Suprapubic skin (tissue), 4 donors: ENCODE data around the gene SLCO1B1. TPM values are rescaled to one million over a fixed set of nuclear protein-coding genes. Genes with fewer than 3 reads are reported as not detected.

Experiments used
- DNase-seq, 2 donors: peaks; one replicate each; pipeline ENCODE4 v3.0.0-alpha.2; 2019; ENCODE audit warnings: low spot score in 2 of 2
- H3K27ac ChIP-seq: fragments of 200-600 bp; sonication (generic); one replicate; pipeline ENCODE4 v1.5.1; 2019
- H3K27me3 ChIP-seq: fragments of 200-600 bp; sonication (generic); one replicate; pipeline ENCODE4 v1.5.1; 2019
- H3K36me3 ChIP-seq: fragments of 200-600 bp; sonication (generic); one replicate; pipeline ENCODE4 v1.5.1; 2019
- H3K4me1 ChIP-seq: fragments of 200-600 bp; sonication (generic); one replicate; pipeline ENCODE4 v1.5.1; 2019
- H3K4me3 ChIP-seq: fragments of 200-600 bp; sonication (generic); one replicate; pipeline ENCODE4 v1.5.1; 2019; ENCODE audit warnings: mild to moderate bottlenecking
- H3K9me3 ChIP-seq: fragments of 200-600 bp; sonication (generic); one replicate; pipeline ENCODE4 v1.5.1; 2019
- EP300 ChIP-seq: sonication (generic); formaldehyde crosslinking; IDR thresholded peaks from one replicate; pipeline ENCODE4 v1.6.1; 2017; ENCODE audit warnings: antibody characterized with exemption
- POLR2A ChIP-seq, 2 donors: fragments of 450-650 bp; IDR thresholded peaks; one replicate each; pipeline ENCODE4 v1.6.1; 2017; ENCODE audit warnings: antibody characterized with exemption in 2 of 2, mild to moderate bottlenecking in 2 of 2, moderate library complexity in 2 of 2
- POLR2AphosphoS5 ChIP-seq, 3 donors: sonication (generic); formaldehyde crosslinking; IDR thresholded peaks; one replicate each; pipeline ENCODE4 v1.6.1; 2017; ENCODE audit warnings: antibody characterized with exemption in 3 of 3
- WGBS: methylation state at CpG from one replicate; pipeline ENCODE4 v1.1.5; 2018; 5-methylcytosine and 5-hydroxymethylcytosine counted together
- total RNA-seq, 4 donors: library from RNA; depleted of rRNA; stranded (reverse); fragments of >200 nt; gene quantifications; one replicate each; pipeline ENCODE4 v1.1.0, GENCODE V29; 2016
- TF ChIP-seq, protein P1 (sequence below), 2 donors: fragments of 200-600 bp in 1 of 2; fragments of 450-650 bp in 1 of 2; sonication (generic) in 1 of 2; IDR thresholded peaks; one replicate each; pipeline ENCODE4 v1.5.1; 2016 to 2019; ENCODE audit warnings: antibody characterized with exemption in 2 of 2, mild to moderate bottlenecking in 1 of 2, moderate library complexity in 1 of 2

Gene SLCO1B1
- total RNA-seq, 4 donors from 2014 or later: not detected

DNA sequence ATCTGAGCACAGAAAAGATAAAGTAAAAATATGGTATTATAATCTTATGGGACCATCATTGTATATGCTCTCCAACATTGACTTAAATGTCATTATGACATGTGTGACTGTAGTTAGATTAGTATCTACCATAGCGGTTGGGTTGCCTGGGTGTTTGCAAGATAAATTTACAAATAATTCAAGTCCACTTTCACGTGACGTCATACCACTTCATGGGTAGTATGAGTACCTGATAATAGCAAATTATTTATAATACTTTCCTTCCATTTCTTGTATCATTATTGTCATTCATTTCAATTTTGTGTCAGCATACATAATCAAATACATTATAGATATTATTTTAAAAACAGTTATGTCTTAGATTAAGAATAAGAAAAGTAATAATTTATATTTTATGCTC, 20.2 kb downstream of the SLCO1B1 start:
- TF ChIP-seq EP300 (no peak), POLR2A (IDR thresholded peaks at IDR 0.05) (no peak), POLR2AphosphoS5 (IDR thresholded peaks at IDR 0.05) (no peak)
- TF ChIP-seq, protein P1, sequence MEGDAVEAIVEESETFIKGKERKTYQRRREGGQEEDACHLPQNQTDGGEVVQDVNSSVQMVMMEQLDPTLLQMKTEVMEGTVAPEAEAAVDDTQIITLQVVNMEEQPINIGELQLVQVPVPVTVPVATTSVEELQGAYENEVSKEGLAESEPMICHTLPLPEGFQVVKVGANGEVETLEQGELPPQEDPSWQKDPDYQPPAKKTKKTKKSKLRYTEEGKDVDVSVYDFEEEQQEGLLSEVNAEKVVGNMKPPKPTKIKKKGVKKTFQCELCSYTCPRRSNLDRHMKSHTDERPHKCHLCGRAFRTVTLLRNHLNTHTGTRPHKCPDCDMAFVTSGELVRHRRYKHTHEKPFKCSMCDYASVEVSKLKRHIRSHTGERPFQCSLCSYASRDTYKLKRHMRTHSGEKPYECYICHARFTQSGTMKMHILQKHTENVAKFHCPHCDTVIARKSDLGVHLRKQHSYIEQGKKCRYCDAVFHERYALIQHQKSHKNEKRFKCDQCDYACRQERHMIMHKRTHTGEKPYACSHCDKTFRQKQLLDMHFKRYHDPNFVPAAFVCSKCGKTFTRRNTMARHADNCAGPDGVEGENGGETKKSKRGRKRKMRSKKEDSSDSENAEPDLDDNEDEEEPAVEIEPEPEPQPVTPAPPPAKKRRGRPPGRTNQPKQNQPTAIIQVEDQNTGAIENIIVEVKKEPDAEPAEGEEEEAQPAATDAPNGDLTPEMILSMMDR (IDR thresholded peaks at IDR 0.05): no peak
- no peaks in the 10 kb centered on the region for H3K36me3 ChIP-seq
- peaks cover 3% of the 10 kb centered on the region for H3K9me3 ChIP-seq
- H3K27ac ChIP-seq: no peak overlapping the region
- H3K4me3 ChIP-seq: no peak overlapping the region
- 87% methylated on average over 3 of the region's 3 CpGs for WGBS
- no peaks in the 10 kb centered on the region for H3K27me3 ChIP-seq
- no peaks in the 10 kb centered on the region for H3K4me1 ChIP-seq
- no peak for DNase-seq

DNA sequence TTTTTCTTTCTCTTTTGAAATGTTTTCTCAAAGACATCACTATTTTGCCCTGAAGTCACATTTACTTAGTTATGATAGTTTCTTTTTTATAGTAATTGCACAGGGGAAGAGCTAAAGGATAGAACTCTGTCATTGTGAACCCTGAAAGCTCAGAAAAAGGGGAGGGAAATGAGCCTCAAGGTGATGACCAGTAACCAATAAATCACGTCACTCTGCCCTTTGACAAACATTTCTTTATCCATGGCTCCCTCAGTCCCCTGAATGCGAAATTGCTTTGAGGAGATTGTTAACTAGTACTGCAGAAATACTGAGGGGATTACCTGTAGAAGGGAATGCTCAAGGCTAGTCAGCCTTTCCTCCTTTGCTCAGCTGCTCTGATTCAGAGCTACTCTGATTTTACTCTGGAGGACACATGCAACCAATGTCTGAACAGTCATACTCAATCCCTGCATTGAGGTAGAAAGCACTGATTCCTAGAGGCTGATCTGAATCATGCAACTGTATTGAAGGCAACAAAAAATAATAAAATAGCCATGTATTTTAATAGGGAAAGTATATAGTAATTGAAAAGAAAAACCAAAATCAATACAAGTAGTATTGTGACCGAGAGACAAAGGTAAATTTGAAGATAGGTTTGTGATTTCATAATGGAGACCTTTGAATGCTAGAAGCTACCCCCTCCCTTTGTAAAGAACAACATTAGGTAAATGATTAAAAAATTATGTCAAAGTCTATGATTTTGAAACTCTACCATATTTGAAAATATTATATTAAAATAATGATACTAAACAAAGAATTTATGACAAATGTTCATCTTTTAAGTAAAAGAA, 24.7 kb downstream of the SLCO1B1 start:
- Histone ChIP-seq H3K9me3 (no peaks in the 10 kb centered on the region), H3K36me3 (no peaks in the 10 kb centered on the region), H3K27me3 (no peaks in the 10 kb centered on the region), H3K4me3 (no peak overlapping the region), H3K27ac (no peak overlapping the region), H3K4me1 (no peaks in the 10 kb centered on the region)
- TF ChIP-seq EP300 (no peak), POLR2A (IDR thresholded peaks at IDR 0.05) (no peak), POLR2AphosphoS5 (IDR thresholded peaks at IDR 0.05) (no peak)
- TF ChIP-seq, protein P1 (IDR thresholded peaks at IDR 0.05): no peak
- 71% methylated on average over 3 of the region's 3 CpGs for WGBS
- no peak for DNase-seq

DNA sequence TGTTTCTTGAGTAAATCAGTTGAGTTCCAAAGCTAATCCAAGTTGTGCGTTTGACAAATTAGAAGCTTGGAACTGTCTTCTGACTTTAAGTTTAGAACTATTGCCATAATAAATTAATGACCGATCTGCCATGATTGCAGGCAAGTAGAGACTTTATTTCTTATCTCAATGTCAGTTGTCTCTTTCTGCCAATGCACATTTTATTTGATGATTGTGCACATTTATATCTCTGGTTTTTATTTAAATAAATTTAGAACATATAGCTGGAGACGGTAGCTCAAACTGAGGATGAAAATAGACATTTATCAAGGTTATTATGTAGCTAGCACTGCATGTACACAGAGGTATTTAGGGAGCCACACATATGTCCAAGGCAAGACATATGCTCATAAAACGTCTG, 34.1 kb downstream of the SLCO1B1 start:
- no peaks in the 10 kb centered on the region for H3K4me1 ChIP-seq
- H3K4me3 ChIP-seq: no peak overlapping the region
- no peaks in the 10 kb centered on the region for H3K36me3 ChIP-seq
- H3K27me3 ChIP-seq: no peaks in the 10 kb centered on the region
- WGBS: 75% methylated on average over 4 of the region's 4 CpGs
- no peaks in the 10 kb centered on the region for H3K9me3 ChIP-seq
- no peak for DNase-seq
- TF ChIP-seq POLR2A (IDR thresholded peaks at IDR 0.05): no peak
- TF ChIP-seq, protein P1 (IDR thresholded peaks at IDR 0.05): no peak
- no peak for TF ChIP-seq POLR2AphosphoS5 (IDR thresholded peaks at IDR 0.05)
- TF ChIP-seq EP300: no peak
- no peak overlapping the region for H3K27ac ChIP-seq

DNA sequence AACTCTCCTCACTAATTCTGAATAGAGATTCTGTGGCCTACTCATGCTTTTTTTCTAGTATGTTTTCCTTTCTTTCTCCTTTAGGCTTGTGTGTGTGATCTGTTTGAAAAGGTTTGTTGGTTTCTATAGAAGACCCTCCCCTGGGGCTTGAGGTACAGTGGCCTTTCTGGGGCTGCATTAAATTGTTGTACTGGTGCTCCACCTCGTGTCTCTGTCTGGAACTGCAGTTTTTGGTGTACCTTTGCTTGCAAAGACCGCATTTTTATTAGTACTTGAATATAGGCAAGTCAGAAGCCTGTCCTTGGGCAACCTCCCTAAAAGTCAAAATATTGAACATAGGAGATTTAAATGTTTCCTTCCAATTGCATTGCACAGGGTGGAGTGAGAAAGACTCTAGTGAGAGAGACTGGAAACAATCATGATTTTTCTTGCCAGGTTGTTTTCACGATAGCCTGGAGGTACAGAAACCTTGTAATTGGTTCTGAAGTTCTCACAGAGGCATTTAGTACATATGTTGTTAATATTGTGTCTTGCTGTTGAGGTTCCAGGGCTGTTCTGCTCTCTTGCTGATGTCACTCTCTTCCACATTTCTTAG, 39.0 kb downstream of the SLCO1B1 start:
- no peak for DNase-seq
- no peak for TF ChIP-seq POLR2A (IDR thresholded peaks at IDR 0.05)
- TF ChIP-seq, protein P1 (IDR thresholded peaks at IDR 0.05): peak in 1 of 2 donors; percentile 37
- 38% methylated on average over 3 of the region's 3 CpGs for WGBS
- H3K27ac ChIP-seq: no peak overlapping the region
- H3K4me1 ChIP-seq: no peaks in the 10 kb centered on the region
- H3K4me3 ChIP-seq: no peak overlapping the region
- no peaks in the 10 kb centered on the region for H3K27me3 ChIP-seq
- no peaks in the 10 kb centered on the region for H3K9me3 ChIP-seq
- H3K36me3 ChIP-seq: no peaks in the 10 kb centered on the region

DNA sequence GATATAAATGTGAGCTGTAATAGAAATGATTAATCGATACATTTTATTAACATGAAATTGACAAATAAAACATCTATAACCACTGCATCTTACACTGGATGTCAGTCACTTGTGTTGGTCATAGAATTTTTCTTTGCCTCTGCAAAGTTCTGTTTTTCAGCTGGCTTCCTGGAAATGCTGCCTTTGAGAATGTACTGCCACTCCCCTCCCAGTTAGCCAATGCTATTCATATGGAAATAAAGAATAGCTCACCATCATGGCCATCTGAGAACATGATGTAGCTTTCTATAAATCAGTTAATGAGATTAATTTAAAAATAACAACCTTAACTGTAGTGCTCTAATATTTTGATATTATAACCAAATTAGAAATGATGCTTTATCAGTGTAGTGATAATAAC, 41.1 kb downstream of the SLCO1B1 start:
- 100% methylated on average over 1 of the region's 1 CpG for WGBS
- DNase-seq: no peak
- H3K27me3 ChIP-seq: no peaks in the 10 kb centered on the region
- H3K27ac ChIP-seq: no peak overlapping the region
- H3K4me1 ChIP-seq: no peaks in the 10 kb centered on the region
- TF ChIP-seq POLR2A (IDR thresholded peaks at IDR 0.05): no peak
- no peak for TF ChIP-seq EP300
- TF ChIP-seq POLR2AphosphoS5 (IDR thresholded peaks at IDR 0.05): no peak
- TF ChIP-seq, protein P1 (IDR thresholded peaks at IDR 0.05): no peak
- H3K9me3 ChIP-seq: no peaks in the 10 kb centered on the region
- H3K4me3 ChIP-seq: no peak overlapping the region
- H3K36me3 ChIP-seq: no peaks in the 10 kb centered on the region
